Tibial artery (tissue), 4 donors: ENCODE measurements around the gene MYL6B.

Experiments used
- DNase-seq, 2 donors: peaks; one replicate each; pipeline ENCODE4 v3.0.0-alpha.2; 2019
- H3K27ac ChIP-seq, 2 donors: fragments of 200-600 bp; sonication (generic) in 1 of 2; 1 replicate in 1 of 2; 2 replicates in 1 of 2; pipeline ENCODE4 v1.5.1; 2018 to 2019; ENCODE audit warnings: mild to moderate bottlenecking in 1 of 2
- H3K27me3 ChIP-seq, 2 donors: fragments of 200-600 bp; sonication (generic) in 1 of 2; one replicate each; pipeline versions ENCODE4 v1.5.1 to v1.6.0; 2016 to 2019
- H3K36me3 ChIP-seq, 3 donors: fragments of 200-600 bp; sonication (generic) in 2 of 3; one replicate each; pipeline ENCODE4 v1.5.1; 2016 to 2019; ENCODE audit warnings: mild to moderate bottlenecking in 2 of 3
- H3K4me1 ChIP-seq, 4 donors: fragments of 200-600 bp; sonication (generic) in 2 of 4; 1 replicate in 3 of 4; 2 replicates in 1 of 4; pipeline ENCODE4 v1.5.1; 2016 to 2019
- H3K4me3 ChIP-seq, 2 donors: fragments of 200-600 bp; sonication (generic) in 1 of 2; 1 replicate in 1 of 2; 2 replicates in 1 of 2; pipeline ENCODE4 v1.5.1; 2018 to 2019; ENCODE audit warnings: mild to moderate bottlenecking in 2 of 2
- H3K9me3 ChIP-seq, 3 donors: fragments of 200-600 bp; sonication (generic) in 1 of 3; one replicate each; pipeline ENCODE4 v1.5.1; 2016 to 2019
- CTCF ChIP-seq, 2 experiments: fragments of 200-600 bp in 1 of 2; fragments of 450-650 bp in 1 of 2; IDR thresholded peaks; one replicate each; pipeline ENCODE4 v1.5.1; 2017 to 2019; ENCODE audit warnings: antibody characterized with exemption in 2 of 2, mild to moderate bottlenecking in 1 of 2, moderate library complexity in 1 of 2
- intact Hi-C: fragments of 100-400 bp; cut with DNase I; formaldehyde crosslinking; loops from one replicate; pipeline ENCODE4 v1.15.0; 2023; ENCODE audit warnings: low total_unique reads

Gene MYL6B

GRCh38 chr12:56197921-56198635 lies 45.7 kb downstream of the MYL6B start:
- no peak for TF ChIP-seq CTCF (IDR thresholded peaks at IDR 0.05)
- H3K4me1 ChIP-seq = peaks cover 0 to 12% (median 0%) of the 10 kb centered on the region in 4 donors
- no peaks in the 10 kb centered on the region for H3K36me3 ChIP-seq
- intact Hi-C loops = loop anchor here (10.0 kb wide), 1 partner anchor 267 kb away; the partner anchor contains the start of gene SPRYD4
- no peaks in the 10 kb centered on the region for H3K27me3 ChIP-seq
- no peaks in the 10 kb centered on the region for H3K9me3 ChIP-seq
- H3K4me3 ChIP-seq = no peak overlapping the region
- no peak overlapping the region for H3K27ac ChIP-seq
- DNase-seq = no peak

- no peaks in the 10 kb centered on the region for H3K27me3 ChIP-seq
- no peak overlapping the region for H3K27ac ChIP-seq
- H3K4me1 ChIP-seq = peaks cover 0 to 12% (median 0%) of the 10 kb centered on the region in 4 donors
- no peak overlapping the region for H3K4me3 ChIP-seq
- no peaks in the 10 kb centered on the region for H3K9me3 ChIP-seq
- TF ChIP-seq CTCF (IDR thresholded peaks at IDR 0.05) = no peak
- no peak for DNase-seq
- intact Hi-C loops = loop anchor here (10.0 kb wide), 1 partner anchor 266 kb away; the partner anchor contains the start of gene SPRYD4
- no peaks in the 10 kb centered on the region for H3K36me3 ChIP-seq
Observed at GRCh38 chr12:56198836-56199235, 46.4 kb downstream of the MYL6B start.

- no peak for TF ChIP-seq CTCF (IDR thresholded peaks at IDR 0.05)
- Histone ChIP-seq H3K4me3 (no peak overlapping the region), H3K4me1 (peaks cover 0 to 3% (median 0%) of the 10 kb centered on the region in 4 donors), H3K27ac (no peak overlapping the region), H3K9me3 (no peaks in the 10 kb centered on the region), H3K27me3 (no peaks in the 10 kb centered on the region), H3K36me3 (peaks cover 14 to 27% (median 27%) of the 10 kb centered on the region in 3 donors)
- no peak for DNase-seq
- intact Hi-C loops = no loop called here
Observed at GRCh38 chr12:56202366-56202765, 50.0 kb downstream of the MYL6B start.

- no peaks in the 10 kb centered on the region for H3K9me3 ChIP-seq
- no peak overlapping the region for H3K27ac ChIP-seq
- H3K4me3 ChIP-seq = no peak overlapping the region
- no peak for DNase-seq
- no peaks in the 10 kb centered on the region for H3K4me1 ChIP-seq
- intact Hi-C loops = no loop called here
- H3K27me3 ChIP-seq = no peaks in the 10 kb centered on the region
- H3K36me3 ChIP-seq = peaks cover 19 to 32% (median 31%) of the 10 kb centered on the region in 3 donors
- no peak for TF ChIP-seq CTCF (IDR thresholded peaks at IDR 0.05)
Observed at GRCh38 chr12:56202838-56203237, 50.5 kb downstream of the MYL6B start.

GRCh38 chr12:56204275-56204674 lies 51.9 kb downstream of the MYL6B start:
- intact Hi-C loops = no loop called here
- Histone ChIP-seq H3K4me1 (no peaks in the 10 kb centered on the region), H3K36me3 (peaks cover 32 to 46% (median 46%) of the 10 kb centered on the region in 3 donors), H3K4me3 (no peak overlapping the region), H3K9me3 (no peaks in the 10 kb centered on the region), H3K27ac (no peak overlapping the region), H3K27me3 (no peaks in the 10 kb centered on the region)
- TF ChIP-seq CTCF (IDR thresholded peaks at IDR 0.05) = no peak
- no peak for DNase-seq
